Measurements from ENCODE around the gene GBP6. TPM values are rescaled to one million over a fixed set of nuclear protein-coding genes. Genes with fewer than 3 reads are reported as not detected.
A peak's percentile ranks its signal among the peaks of the same experiment; 100 is the strongest.

The GBP6 gene, protein sequence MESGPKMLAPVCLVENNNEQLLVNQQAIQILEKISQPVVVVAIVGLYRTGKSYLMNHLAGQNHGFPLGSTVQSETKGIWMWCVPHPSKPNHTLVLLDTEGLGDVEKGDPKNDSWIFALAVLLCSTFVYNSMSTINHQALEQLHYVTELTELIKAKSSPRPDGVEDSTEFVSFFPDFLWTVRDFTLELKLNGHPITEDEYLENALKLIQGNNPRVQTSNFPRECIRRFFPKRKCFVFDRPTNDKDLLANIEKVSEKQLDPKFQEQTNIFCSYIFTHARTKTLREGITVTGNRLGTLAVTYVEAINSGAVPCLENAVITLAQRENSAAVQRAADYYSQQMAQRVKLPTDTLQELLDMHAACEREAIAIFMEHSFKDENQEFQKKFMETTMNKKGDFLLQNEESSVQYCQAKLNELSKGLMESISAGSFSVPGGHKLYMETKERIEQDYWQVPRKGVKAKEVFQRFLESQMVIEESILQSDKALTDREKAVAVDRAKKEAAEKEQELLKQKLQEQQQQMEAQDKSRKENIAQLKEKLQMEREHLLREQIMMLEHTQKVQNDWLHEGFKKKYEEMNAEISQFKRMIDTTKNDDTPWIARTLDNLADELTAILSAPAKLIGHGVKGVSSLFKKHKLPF
- total RNA-seq (under 1 TPM in 3 of 10 donors, not detected in 7; 0.08 to 0.14 (median 0.12) TPM), polyA plus RNA-seq (under 1 TPM in 1 of 2 donors, not detected in 1; 0.07 TPM)
- long read RNA-seq, donor 1: 0 reads
- long read RNA-seq, donor 2: 0 reads
- long read RNA-seq, donor 3: 0 reads

DNA sequence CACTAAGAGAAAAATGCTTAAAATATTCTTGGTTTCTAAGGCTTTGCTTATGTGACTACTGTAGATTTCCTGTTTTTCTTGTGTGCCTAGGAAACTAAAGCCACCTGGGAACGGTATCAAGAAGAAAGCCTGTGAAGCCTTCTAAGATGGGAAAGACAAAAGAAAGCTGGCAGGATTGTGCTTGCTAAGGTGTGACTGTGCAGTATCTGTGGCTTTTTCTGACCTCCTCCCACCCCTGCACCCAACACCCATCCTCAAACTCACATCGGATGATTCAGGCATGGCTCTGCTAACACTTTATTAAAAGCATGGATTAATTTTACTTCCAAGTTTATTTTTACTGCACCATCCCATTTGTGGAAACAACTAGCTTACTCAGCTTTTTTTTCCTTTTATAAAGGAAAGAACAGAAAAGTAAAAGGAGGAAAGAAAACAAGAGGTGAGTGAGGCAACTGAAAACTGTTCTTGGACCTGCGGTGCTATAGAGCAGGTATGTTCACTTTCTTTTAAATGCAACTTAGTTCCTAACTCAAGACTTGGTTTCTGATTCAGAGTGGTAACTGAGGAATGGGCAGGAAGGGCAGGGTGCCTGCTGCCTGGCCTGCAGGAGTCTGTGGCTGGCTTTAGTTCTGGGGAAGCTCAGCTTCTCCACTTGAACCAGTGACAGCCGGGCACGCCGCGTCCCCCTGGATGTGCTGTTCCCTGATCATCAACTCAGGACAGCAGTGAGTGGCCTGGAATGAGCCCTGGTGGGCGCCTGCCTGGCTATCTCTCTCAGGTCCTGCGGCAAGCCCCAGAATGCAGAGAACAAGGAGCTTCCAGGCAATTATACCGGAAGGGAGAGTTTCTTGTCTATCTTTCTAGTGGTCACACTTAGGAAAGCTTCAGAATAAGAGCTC, at the start of gene GBP6:
GBP6 (plus strand) TSS at position 422 of the 899 bp plus-strand sequence. CDS start 4,493 bp downstream, outside the sequence.
- intact Hi-C loops (cut with DNase I): loop anchor here in 2 of 10 donors (5.0 to 10.0 kb wide), 2 partner anchors 91 to 93 kb away; no protein-coding TSS in a partner anchor
- Histone ChIP-seq H3K27me3 (no peaks in the 10 kb centered on the region), H3K27ac (peak within 1 kb of the TSS in 6 of 10 donors; percentile 4 to 40 (median 30)), H3K9me3 (no peaks in the 10 kb centered on the region), H3K36me3 (no peaks in the 10 kb centered on the region), H3K4me1 (peaks cover 0 to 16% (median 15%) of the 10 kb centered on the region in 9 donors), H3K4me3 (peak within 1 kb of the TSS in 1 of 10 donors; percentile 1)
- TF ChIP-seq, protein P1, sequence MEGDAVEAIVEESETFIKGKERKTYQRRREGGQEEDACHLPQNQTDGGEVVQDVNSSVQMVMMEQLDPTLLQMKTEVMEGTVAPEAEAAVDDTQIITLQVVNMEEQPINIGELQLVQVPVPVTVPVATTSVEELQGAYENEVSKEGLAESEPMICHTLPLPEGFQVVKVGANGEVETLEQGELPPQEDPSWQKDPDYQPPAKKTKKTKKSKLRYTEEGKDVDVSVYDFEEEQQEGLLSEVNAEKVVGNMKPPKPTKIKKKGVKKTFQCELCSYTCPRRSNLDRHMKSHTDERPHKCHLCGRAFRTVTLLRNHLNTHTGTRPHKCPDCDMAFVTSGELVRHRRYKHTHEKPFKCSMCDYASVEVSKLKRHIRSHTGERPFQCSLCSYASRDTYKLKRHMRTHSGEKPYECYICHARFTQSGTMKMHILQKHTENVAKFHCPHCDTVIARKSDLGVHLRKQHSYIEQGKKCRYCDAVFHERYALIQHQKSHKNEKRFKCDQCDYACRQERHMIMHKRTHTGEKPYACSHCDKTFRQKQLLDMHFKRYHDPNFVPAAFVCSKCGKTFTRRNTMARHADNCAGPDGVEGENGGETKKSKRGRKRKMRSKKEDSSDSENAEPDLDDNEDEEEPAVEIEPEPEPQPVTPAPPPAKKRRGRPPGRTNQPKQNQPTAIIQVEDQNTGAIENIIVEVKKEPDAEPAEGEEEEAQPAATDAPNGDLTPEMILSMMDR (IDR thresholded peaks at IDR 0.05): no peak
- DNase-seq: peak in 1 of 2 donors; percentile 25
- peak in 7 of 8 donors; percentile 20 to 96 (median 61) for ATAC-seq
- WGBS, 2 donors: 39 to 41% methylated on average over 10 of the region's 10 CpGs

- ATAC-seq (peak; percentile 38 to 98 (median 90)), DNase-seq (peak; percentile 11 to 74)
- H3K9me3 ChIP-seq: peaks cover 0 to 49% (median 7%) of the 10 kb centered on the region in 11 donors
- no peaks in the 10 kb centered on the region for H3K36me3 ChIP-seq
- H3K27ac ChIP-seq: peak overlapping the region in 3 of 10 donors; percentile 16 to 32 (median 30)
- no peak overlapping the region for H3K4me3 ChIP-seq
- 0% methylated on average over 1 of the region's 1 CpG for WGBS, 2 donors
- H3K4me1 ChIP-seq: peaks cover 0 to 19% (median 9%) of the 10 kb centered on the region in 9 donors
- intact Hi-C loops (cut with DNase I): no loop called here
- TF ChIP-seq, protein P1 (IDR thresholded peaks at IDR 0.05): no peak
- H3K27me3 ChIP-seq: no peaks in the 10 kb centered on the region
Measured at GRCh38 chr1:89322402-89322801, 41.5 kb upstream of the GBP6 start.

GRCh38 chr1:89331890-89332289, 32.0 kb upstream of the GBP6 start:
- H3K27ac ChIP-seq: no peak overlapping the region
- ATAC-seq (no peak), DNase-seq (no peak)
- H3K4me1 ChIP-seq: peaks cover 0 to 5% (median 0%) of the 10 kb centered on the region in 9 donors
- H3K9me3 ChIP-seq: peaks cover 0 to 5% (median 0%) of the 10 kb centered on the region in 11 donors
- intact Hi-C loops (cut with DNase I): no loop called here
- 87 to 96% methylated on average over 2 of the region's 2 CpGs for WGBS, 2 donors
- no peaks in the 10 kb centered on the region for H3K36me3 ChIP-seq
- TF ChIP-seq, protein P1 (IDR thresholded peaks at IDR 0.05): no peak
- H3K27me3 ChIP-seq: no peaks in the 10 kb centered on the region
- no peak overlapping the region for H3K4me3 ChIP-seq
